Lower lobe of right lung (tissue), 2 donors: ENCODE results near the gene UCP2. TPM values are rescaled to one million over a fixed set of nuclear protein-coding genes. Genes with fewer than 3 reads are reported as not detected.

Experiments used
- ATAC-seq, 2 donors: fragments of 200-7000 bp; cut with Tn5 transposase; one replicate each; pipeline ENCODE4 v1.9.1; 2020 to 2022; ENCODE audit warnings: mild to moderate bottlenecking in 2 of 2, moderate library complexity in 2 of 2
- DNase-seq: peaks from one replicate; pipeline ENCODE4 v3.0.0-alpha.2; 2020
- H3K27ac ChIP-seq: fragments of 200-600 bp; one replicate; pipeline ENCODE4 v1.8.0; 2022
- H3K27me3 ChIP-seq: fragments of 200-600 bp; one replicate; pipeline ENCODE4 v1.8.0; 2022; ENCODE audit warnings: low read depth
- H3K36me3 ChIP-seq: fragments of 200-600 bp; one replicate; pipeline ENCODE4 v1.8.0; 2022; ENCODE audit warnings: mild to moderate bottlenecking
- H3K4me1 ChIP-seq: fragments of 200-600 bp; one replicate; pipeline ENCODE4 v1.8.0; 2022
- H3K4me3 ChIP-seq: fragments of 200-600 bp; one replicate; pipeline ENCODE4 v1.8.0; 2022; ENCODE audit warnings: mild to moderate bottlenecking
- H3K9me3 ChIP-seq: fragments of 200-600 bp; one replicate; pipeline ENCODE4 v1.8.0; 2022
- CTCF ChIP-seq: fragments of 200-600 bp; IDR thresholded peaks from one replicate; pipeline ENCODE4 v1.8.0; 2022; ENCODE audit warnings: antibody characterized with exemption, mild to moderate bottlenecking
- intact Hi-C: fragments of 100-400 bp; cut with DNase I; formaldehyde crosslinking; loops from one replicate; pipeline ENCODE4 v1.11.0; 2022
- total RNA-seq: library from RNA; stranded (reverse); fragmentation: NEBNext Ultra II Directional; extraction: Animal tissue kit (Norgen Biotek cat#: 25700); gene quantifications from one replicate; pipeline ENCODE4 v1.2.1, GENCODE V29; 2021
- donor health status: DM: no; HTN: yes; CAD: no; lungs with severe emphysema.

The UCP2 gene
- total RNA-seq, 1 donor from 2014 or later, result 83.5 TPM

DNA sequence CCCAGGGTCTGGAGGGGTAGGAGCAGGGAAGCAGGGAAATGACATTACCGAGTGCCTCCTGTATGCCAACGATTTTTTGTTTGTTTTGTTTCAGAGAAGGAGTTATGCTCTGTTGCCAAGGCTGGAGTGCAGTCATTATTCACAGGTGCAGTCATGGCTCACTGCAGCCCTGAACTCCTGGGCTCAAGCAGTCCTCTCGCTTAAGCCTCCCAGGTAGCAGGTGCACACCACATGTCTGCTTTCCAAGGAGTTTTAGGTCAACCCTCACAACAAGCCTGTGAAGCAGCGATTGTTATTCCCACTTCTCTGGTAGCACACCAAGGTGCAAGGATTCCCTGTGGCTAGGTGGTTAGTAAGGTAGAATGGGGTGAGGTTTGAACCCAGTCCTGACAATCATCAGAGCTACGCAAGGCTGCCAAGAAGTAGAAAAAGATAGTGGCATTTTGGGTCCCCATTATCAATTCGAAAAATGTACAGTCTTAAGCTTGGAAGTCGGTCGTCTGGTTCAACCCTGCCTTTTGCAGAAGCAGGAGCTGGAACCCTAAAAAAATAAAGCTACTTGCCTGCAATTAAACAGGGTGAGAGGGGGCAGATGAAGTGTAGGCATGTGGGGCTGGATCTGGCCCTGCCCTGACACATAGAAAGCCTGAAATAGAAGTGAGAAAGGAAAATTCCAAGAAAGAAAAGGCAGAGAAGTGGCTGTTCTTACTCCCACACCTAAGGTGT, 17.1 kb upstream of the UCP2 start:
- TF ChIP-seq CTCF, result no peak
- H3K9me3 ChIP-seq, result no peaks in the 10 kb centered on the region
- H3K4me1 ChIP-seq, result peaks cover 15% of the 10 kb centered on the region
- intact Hi-C loops, result no loop called here
- peaks cover 28% of the 10 kb centered on the region for H3K36me3 ChIP-seq
- DNase-seq (no peak), ATAC-seq (no peak)
- H3K27ac ChIP-seq, result no peak overlapping the region
- H3K27me3 ChIP-seq, result no peaks in the 10 kb centered on the region
- no peak overlapping the region for H3K4me3 ChIP-seq

DNA sequence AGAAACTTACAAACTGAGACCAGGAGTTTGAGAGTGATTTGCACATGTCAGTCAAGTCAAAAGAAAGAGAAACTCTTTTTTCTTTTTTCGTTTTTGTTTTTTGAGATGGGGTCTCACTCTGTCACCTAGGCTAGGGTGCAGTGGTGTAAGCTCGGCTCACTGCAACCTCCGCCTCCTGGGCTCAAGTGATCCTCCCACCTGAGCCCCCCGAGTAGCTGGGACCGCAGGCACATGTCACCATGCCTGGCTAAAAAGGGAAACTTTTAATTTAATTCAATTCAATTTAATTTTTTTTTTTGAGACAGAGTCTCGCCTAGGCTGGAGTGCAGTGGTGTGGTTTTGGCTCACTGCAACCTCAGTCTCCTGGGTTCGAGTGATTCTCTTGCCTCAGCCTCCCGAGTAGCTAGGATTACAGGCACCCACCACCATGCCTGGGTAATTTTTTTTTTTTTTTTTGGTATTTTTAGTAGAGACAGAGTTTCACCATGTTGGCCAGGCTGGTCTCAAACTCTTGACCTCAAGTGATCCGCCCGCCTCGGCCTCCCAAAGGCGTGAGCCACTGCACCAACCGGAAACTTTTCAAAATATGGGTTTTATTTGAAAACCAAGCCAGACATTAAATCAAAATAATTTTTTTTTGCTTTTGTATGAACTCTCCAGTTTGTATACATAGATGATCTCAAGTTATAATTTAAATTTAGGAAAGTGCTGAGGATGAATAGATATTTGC, 16.4 kb upstream of the UCP2 start:
- intact Hi-C loops, result no loop called here
- H3K4me3 ChIP-seq, result no peak overlapping the region
- DNase-seq (no peak), ATAC-seq (no peak)
- H3K9me3 ChIP-seq, result no peaks in the 10 kb centered on the region
- no peak for TF ChIP-seq CTCF
- H3K27me3 ChIP-seq, result no peaks in the 10 kb centered on the region
- no peak overlapping the region for H3K27ac ChIP-seq
- H3K36me3 ChIP-seq, result peaks cover 27% of the 10 kb centered on the region
- H3K4me1 ChIP-seq, result peaks cover 15% of the 10 kb centered on the region

DNA sequence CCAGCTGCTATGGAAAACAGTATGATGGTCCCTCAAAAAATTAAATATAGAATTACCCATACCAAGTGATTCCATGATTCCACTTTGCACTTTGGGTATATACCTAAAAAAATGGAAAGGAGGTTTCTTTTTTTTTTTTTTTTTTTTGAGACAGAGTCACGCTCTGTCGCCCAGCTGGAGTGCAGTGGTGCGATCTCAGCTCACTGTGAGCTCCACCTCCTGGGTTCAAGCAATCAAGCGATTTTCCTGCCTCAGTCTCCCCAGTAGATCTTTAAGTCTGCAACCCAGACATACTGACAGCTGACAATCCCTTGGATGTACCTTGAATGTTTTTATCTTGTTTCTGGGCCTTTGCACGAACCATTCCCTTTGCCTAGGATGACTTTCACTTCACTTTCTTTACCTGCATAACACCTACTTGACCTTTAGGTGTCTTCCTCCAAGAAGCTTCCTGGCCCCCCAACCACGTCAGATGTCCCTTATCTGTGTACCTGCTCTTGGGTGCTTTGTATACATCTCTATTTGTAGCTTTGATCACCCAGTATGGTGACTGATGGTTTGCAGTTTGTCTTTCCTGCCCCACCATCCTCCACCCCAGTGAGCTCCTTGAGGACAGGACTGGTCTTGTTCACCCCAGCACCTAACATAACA, 14.6 kb upstream of the UCP2 start:
- H3K27ac ChIP-seq, result no peak overlapping the region
- peaks cover 10% of the 10 kb centered on the region for H3K36me3 ChIP-seq
- ATAC-seq (no peak), DNase-seq (no peak)
- peaks cover 15% of the 10 kb centered on the region for H3K4me1 ChIP-seq
- intact Hi-C loops, result no loop called here
- no peak overlapping the region for H3K4me3 ChIP-seq
- H3K27me3 ChIP-seq, result no peaks in the 10 kb centered on the region
- no peaks in the 10 kb centered on the region for H3K9me3 ChIP-seq
- TF ChIP-seq CTCF, result no peak

- Histone ChIP-seq H3K36me3 (peaks cover 2% of the 10 kb centered on the region), H3K4me3 (no peak overlapping the region), H3K4me1 (peaks cover 19% of the 10 kb centered on the region), H3K27ac (no peak overlapping the region), H3K27me3 (no peaks in the 10 kb centered on the region), H3K9me3 (no peaks in the 10 kb centered on the region)
- DNase-seq (no peak), ATAC-seq (no peak)
- no peak for TF ChIP-seq CTCF
- intact Hi-C loops, result no loop called here
Observed at GRCh38 chr11:73996161-73996747, 13.6 kb upstream of the UCP2 start.

DNA sequence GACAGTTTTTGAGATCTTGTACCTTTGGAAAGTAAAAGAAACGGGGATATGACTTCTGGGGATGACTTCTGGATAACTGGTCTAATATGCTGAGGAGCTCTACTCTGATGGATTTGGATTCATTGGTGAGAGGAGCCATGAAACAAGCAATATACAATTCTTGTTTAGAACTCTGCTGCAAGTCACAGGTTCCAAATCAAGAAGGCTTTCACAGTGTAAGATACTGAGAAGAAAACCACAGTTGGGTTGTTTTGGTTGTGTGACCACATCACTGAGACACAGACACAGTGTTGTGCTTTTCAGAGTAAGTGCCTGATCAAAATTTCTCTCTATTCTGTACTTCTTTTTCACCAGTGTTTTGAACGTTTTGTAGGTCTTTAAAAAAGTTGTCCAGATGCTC, 13.1 kb upstream of the UCP2 start:
- Histone ChIP-seq H3K36me3 (no peaks in the 10 kb centered on the region), H3K4me3 (no peak overlapping the region), H3K27me3 (no peaks in the 10 kb centered on the region), H3K4me1 (peaks cover 24% of the 10 kb centered on the region), H3K9me3 (no peaks in the 10 kb centered on the region), H3K27ac (peak overlapping the region; percentile 15)
- TF ChIP-seq CTCF, result no peak
- DNase-seq (no peak), ATAC-seq (peak; percentile 40 to 48)
- intact Hi-C loops, result no loop called here
